Naive thymus-derived CD8-positive, alpha-beta T cell (primary cell): ENCODE data around the gene ITGAE. TPM values are rescaled to one million over a fixed set of nuclear protein-coding genes. Genes with fewer than 3 reads are reported as not detected.
A peak's percentile ranks its signal among the peaks of the same experiment; 100 is the strongest.

Experiments
- ATAC-seq, 2 donors: fragments of 150-1000 bp; cut with Tn5 transposase in 1 of 2; sonication (Bioruptor Pico), chemical (Tn5 transposase) in 1 of 2; 1 replicate in 1 of 2; 2 replicates in 1 of 2; pipeline ENCODE4 v1.10.0; 2021; ENCODE audit warnings: mild to moderate bottlenecking in 2 of 2, moderate library complexity in 2 of 2
- POLR2A ChIA-PET: fragments of 350-600 bp; sonication (Branson Sonifier 250); formaldehyde crosslinking; loops from one replicate; lab custom pipeline; 2021; ENCODE audit warnings: antibody characterized with exemption; lab: Charles Lee
- DNase-seq, 10 donors: peaks; one replicate each; pipeline versions ENCODE4 v3.0.0 to v3.0.0-alpha.2; 2020 to 2022
- H3K27ac Mint-ChIP-seq, 10 donors: one replicate each; pipeline ENCODE4 v1.8.0; 2020 to 2022; ENCODE audit warnings: mild to moderate bottlenecking in 10 of 10, mixed read lengths in 10 of 10, moderate library complexity in 4 of 10, inconsistent platforms in 1 of 10
- H3K27me3 Mint-ChIP-seq, 5 donors: one replicate each; pipeline ENCODE4 v1.8.0; 2021 to 2022; ENCODE audit warnings: mixed read lengths in 5 of 5
- H3K36me3 Mint-ChIP-seq, 3 donors: one replicate each; pipeline ENCODE4 v1.8.0; 2020 to 2022; ENCODE audit warnings: mixed read lengths in 3 of 3, mild to moderate bottlenecking in 2 of 3, inconsistent platforms in 1 of 3
- H3K4me1 Mint-ChIP-seq, 4 donors: one replicate each; pipeline ENCODE4 v1.8.0; 2021 to 2022; ENCODE audit warnings: mixed read lengths in 4 of 4
- H3K4me3 Mint-ChIP-seq, 10 donors: one replicate each; pipeline ENCODE4 v1.8.0; 2020 to 2022; ENCODE audit warnings: mild to moderate bottlenecking in 10 of 10, mixed read lengths in 10 of 10, moderate library complexity in 6 of 10, inconsistent platforms in 1 of 10
- H3K9me3 Mint-ChIP-seq, 9 donors: one replicate each; pipeline ENCODE4 v1.8.0; 2020 to 2022; ENCODE audit warnings: mixed read lengths in 9 of 9, mild to moderate bottlenecking in 3 of 9, inconsistent platforms in 1 of 9, moderate library complexity in 1 of 9
- polyA plus RNA-seq, 3 donors: library from polyadenylated mRNA; unstranded; fragments of 300-500 nt; fragmentation: Illumina TruSeq; gene quantifications; one replicate each; pipeline ENCODE4 v1.2.3, GENCODE V29; 2021
- total RNA-seq, 8 experiments: library from RNA in 2 of 8; stranded (reverse) in 2 of 8; gene quantifications; one replicate each; pipeline ENCODE4 v1.2.3 and lab custom pipeline; 2021 to 2026

The ITGAE gene
- total and polyA plus RNA-seq, 5 experiments from 2014 or later, result 24.5 to 58.1 (median 52.7) TPM

DNA sequence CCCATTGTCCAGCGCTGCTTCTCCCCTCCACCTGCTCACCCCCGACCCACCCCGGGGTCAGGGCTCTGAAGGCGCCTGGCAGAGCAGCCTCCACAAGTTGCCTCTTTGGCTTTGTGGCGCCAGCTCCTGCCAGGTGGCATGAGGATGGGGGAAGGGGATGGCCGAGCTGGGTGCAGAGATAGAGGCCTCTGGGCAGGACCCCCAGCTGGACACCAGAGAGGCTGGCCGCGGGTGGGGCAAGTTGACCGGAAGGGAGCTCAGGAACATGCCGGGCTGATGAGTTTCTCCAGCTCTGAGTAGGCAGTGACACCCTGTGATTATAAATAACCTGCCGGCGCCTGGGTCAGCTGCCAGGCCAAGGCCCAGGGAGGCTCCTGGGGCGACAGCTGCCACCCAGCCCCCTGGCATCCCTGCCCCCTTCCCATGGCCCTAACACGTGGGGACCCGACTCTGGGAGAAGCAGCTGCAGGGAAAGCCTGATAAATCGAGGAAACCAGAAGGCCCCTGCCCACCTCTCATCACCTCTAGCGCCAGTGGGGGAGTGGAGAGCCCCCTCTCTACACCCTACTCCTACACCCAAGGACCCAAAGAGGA lies 105.8 kb downstream of the ITGAE start:
- ATAC-seq (peak; percentile 27 to 36), DNase-seq (peak in 1 of 10 donors; percentile 21)
- Mint-ChIP-seq H3K36me3 (peaks cover 0 to 7% (median 3%) of the 10 kb centered on the region in 3 donors), H3K4me3 (peak overlapping the region; percentile 79 to 91 (median 88)), H3K9me3 (no peaks in the 10 kb centered on the region), H3K27ac (peak overlapping the region; percentile 27 to 91 (median 74)), H3K27me3 (no peaks in the 10 kb centered on the region), H3K4me1 (peaks cover 9 to 53% (median 37%) of the 10 kb centered on the region in 4 donors)
- POLR2A ChIA-PET, result interaction anchor here (0.8 to 2.0 kb wide), 12 partner anchors 11 to 448 kb away, joined by 3 to 17 read pairs (median 4); partner anchors contain the start of genes CYB5D2, EMC6 and HASPIN

DNA sequence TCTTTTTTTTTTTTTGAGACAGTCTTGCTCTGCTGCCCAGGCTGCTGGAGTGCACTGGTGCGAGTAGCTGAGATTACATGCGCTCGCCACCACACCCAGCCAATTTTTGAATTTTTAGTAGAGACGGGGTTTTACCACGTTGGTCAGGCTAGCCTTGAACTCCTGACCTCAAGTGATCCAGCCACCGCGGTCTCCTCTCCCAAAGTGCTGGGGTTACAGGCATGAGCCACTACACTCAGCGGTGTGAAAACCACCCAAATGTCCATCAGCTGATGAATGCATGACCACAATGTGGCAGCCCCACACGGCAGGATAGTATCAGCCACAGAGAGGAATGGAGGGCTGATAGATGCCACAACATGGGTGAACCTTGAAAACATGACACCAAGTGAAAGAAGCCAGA lies 107.2 kb downstream of the ITGAE start:
- peak overlapping the region in 8 of 10 donors; percentile 20 to 91 (median 89) for H3K4me3 Mint-ChIP-seq
- H3K9me3 Mint-ChIP-seq, result no peaks in the 10 kb centered on the region
- DNase-seq, result no peak
- peaks cover 12 to 59% (median 36%) of the 10 kb centered on the region in 4 donors for H3K4me1 Mint-ChIP-seq
- H3K27me3 Mint-ChIP-seq, result no peaks in the 10 kb centered on the region
- ATAC-seq, result no peak
- peaks cover 0 to 12% (median 3%) of the 10 kb centered on the region in 3 donors for H3K36me3 Mint-ChIP-seq
- POLR2A ChIA-PET, result interaction anchor here (0.6 to 0.7 kb wide), 2 partner anchors 10 to 29 kb away, joined by 3 to 5 read pairs; no protein-coding TSS in a partner anchor
- peak overlapping the region in 8 of 10 donors; percentile 11 to 90 (median 80) for H3K27ac Mint-ChIP-seq

DNA sequence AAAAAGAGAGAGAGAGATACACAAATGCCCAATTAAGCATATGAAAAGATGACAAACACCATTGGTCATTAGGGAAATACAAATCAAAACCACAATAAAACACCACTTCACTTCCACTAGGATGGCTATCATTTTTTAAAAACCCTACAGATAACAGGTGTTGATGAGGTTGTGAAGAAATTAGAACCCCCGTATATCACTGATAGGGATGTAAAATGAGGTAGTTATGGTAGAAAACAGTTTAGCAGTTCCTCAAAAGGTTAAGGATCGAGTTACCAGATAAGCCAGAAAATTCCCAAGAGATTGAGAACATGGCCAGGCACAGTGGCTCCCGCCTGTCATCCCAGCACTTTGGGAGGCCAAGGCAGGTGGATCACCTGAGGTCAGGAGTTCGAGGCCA lies 107.8 kb downstream of the ITGAE start:
- POLR2A ChIA-PET, result no interaction called here
- peaks cover 12 to 65% (median 36%) of the 10 kb centered on the region in 4 donors for H3K4me1 Mint-ChIP-seq
- H3K27ac Mint-ChIP-seq, result peak overlapping the region in 9 of 10 donors; percentile 8 to 72 (median 62)
- H3K36me3 Mint-ChIP-seq, result peaks cover 0 to 12% (median 3%) of the 10 kb centered on the region in 3 donors
- no peak for DNase-seq
- ATAC-seq, result no peak
- H3K9me3 Mint-ChIP-seq, result no peaks in the 10 kb centered on the region
- no peaks in the 10 kb centered on the region for H3K27me3 Mint-ChIP-seq
- H3K4me3 Mint-ChIP-seq, result peak overlapping the region in 3 of 10 donors; percentile 22 to 73 (median 24)

DNA sequence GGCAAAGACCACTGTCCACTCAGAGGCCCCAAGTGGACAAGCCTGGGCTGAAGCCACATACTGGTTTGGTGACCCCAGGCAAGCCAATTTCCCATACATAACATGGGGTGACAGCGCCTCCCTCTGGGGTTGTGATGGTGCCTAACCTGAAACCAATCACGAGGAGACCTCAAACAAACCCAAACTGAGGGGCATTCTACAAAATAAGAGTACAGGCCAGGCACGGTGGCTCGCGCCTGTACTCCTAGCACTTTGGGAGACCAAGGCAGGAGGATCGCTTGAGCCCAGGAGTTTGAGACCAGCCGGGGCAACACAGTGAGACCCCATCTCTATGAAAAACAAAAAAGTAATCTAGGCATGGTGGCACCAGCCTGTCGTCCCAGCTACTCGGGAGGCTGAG lies 108.6 kb downstream of the ITGAE start:
- POLR2A ChIA-PET, result no interaction called here

DNA sequence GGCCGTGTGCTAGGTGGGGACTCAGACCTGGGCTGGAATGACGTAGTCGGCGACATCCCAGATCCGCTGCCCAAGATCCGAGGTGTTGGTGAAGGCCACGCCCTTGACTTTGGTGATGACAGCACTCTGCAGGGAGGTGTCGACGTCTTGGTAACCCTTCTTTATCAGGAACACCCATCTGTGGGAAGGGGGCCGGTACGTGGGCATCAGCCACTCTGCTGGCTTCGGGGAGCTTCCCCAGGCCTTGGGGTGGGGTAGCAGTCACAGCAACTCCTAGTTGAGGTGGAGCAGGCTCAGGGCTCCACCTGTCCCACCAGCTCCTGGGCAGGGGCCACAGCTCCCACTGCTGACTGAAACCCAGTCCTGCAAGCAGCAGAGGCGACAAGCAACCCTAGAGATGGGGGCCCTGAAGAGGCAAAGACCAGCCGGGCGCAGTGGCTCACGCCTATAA lies 109.3 kb downstream of the ITGAE start:
- peaks cover 0 to 12% (median 3%) of the 10 kb centered on the region in 3 donors for H3K36me3 Mint-ChIP-seq
- peaks cover 12 to 57% (median 32%) of the 10 kb centered on the region in 4 donors for H3K4me1 Mint-ChIP-seq
- ATAC-seq (no peak), DNase-seq (no peak)
- H3K27ac Mint-ChIP-seq, result peak overlapping the region in 2 of 10 donors; percentile 44 to 68
- POLR2A ChIA-PET, result no interaction called here
- no peaks in the 10 kb centered on the region for H3K9me3 Mint-ChIP-seq
- H3K4me3 Mint-ChIP-seq, result no peak overlapping the region
- H3K27me3 Mint-ChIP-seq, result no peaks in the 10 kb centered on the region

More for the DNA sequence above, 108.6 kb downstream of the ITGAE start:
- H3K9me3 Mint-ChIP-seq, result no peaks in the 10 kb centered on the region
- H3K4me3 Mint-ChIP-seq, result no peak overlapping the region
- H3K36me3 Mint-ChIP-seq, result peaks cover 0 to 12% (median 3%) of the 10 kb centered on the region in 3 donors
- DNase-seq, result no peak
- peak overlapping the region in 4 of 10 donors; percentile 11 to 72 (median 44) for H3K27ac Mint-ChIP-seq
- no peak for ATAC-seq
- peaks cover 12 to 63% (median 36%) of the 10 kb centered on the region in 4 donors for H3K4me1 Mint-ChIP-seq
- no peaks in the 10 kb centered on the region for H3K27me3 Mint-ChIP-seq

DNA sequence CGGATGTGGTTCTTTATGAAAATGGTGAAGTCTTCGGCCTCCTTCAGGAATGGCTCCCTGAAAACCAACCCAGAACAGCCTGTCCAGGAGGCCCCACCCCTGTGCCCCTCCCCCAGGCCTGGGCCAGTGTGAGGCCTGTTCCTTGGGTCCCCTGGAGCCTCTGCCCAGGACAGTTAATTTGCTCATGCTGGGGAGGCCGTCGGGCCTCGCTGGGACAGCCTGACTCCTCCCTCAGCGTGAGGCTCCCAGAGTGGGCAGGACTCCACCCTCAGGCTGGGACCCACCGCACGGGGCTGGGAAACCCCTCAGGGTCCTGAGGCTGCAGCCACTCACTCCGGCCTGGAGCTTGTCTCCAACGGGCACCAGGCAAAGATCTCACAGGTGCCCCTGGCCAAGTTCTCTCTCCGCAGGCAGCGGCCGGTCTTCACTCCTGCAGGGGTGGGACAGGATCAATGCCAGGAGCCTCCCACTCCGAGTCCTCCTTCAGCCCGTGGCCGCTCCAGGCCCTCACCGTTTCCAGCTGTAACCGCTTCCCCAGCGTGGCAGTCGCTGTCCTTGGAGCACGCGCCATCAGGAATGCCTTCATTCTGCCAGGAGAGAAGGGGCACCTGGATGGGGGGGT lies 110.8 kb downstream of the ITGAE start:
- Mint-ChIP-seq H3K27ac (peak overlapping the region in 2 of 10 donors; percentile 19 to 44), H3K27me3 (no peaks in the 10 kb centered on the region), H3K36me3 (peaks cover 0 to 12% (median 3%) of the 10 kb centered on the region in 3 donors), H3K4me3 (no peak overlapping the region), H3K9me3 (no peaks in the 10 kb centered on the region), H3K4me1 (peaks cover 12 to 49% (median 22%) of the 10 kb centered on the region in 4 donors)
- ATAC-seq (no peak), DNase-seq (no peak)
- POLR2A ChIA-PET, result no interaction called here

DNA sequence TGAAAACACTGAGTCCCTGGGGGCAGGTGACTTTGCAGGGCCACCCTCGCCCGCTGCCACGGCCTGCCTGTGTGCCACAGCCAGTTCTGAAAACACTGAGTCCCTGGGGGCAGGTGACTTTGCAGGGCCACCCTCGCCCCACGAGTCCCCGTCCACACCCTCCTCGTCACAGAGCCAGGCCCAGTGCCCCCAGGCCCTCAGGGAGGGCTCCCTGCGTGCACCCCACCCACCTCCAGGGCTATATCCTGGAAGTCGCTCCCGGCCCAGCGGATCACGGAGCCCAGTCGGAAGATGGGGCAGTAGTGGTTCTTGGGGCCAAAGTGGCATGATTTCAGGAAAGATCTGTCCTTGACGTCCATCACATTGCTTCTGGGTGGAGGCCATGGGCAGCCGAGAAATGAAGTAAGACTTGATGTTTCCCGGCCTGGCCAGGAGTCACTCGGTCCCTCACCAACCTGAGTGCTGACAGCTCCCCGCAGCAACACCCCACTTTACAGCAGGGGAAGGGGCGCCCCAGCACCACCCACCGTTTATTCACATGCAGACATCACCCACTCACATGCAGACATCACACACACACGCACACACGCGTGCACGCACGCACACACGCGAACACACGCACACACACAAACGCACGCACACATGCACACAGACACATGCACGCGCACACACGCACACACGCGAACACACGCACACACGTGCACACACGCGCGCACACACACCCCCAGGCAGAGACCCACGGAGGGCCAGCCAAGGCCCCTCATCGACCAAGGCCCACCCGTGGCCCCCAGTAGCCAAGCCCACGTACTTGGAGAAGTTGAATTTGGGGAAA lies 111.5 kb downstream of the ITGAE start:
- ATAC-seq, result no peak
- Mint-ChIP-seq H3K27me3 (no peaks in the 10 kb centered on the region), H3K27ac (peak overlapping the region in 1 of 10 donors; percentile 71), H3K9me3 (no peaks in the 10 kb centered on the region), H3K36me3 (peaks cover 0 to 12% (median 3%) of the 10 kb centered on the region in 3 donors), H3K4me1 (peaks cover 8 to 47% (median 16%) of the 10 kb centered on the region in 4 donors), H3K4me3 (peak overlapping the region in 1 of 10 donors; percentile 21)
- POLR2A ChIA-PET, result no interaction called here
- DNase-seq, result no peak

DNA sequence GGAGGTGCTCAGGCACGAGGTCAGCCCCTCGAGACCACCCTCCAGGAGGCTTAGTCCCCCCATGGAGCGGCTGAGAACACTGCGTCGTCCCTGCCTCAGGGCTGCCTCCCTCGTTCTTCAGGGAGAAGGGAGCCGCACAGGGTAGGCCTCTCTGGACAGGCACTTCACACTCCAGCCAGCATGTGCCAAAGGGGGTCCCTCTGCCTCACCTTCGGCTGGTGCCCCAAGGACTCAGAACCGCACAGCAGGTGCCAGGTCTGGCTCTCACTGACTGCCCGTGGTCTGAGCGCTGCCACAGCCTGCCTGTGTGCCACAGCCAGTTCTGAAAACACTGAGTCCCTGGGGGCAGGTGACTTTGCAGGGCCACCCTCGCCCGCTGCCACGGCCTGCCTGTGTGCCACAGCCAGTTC lies 112.1 kb downstream of the ITGAE start:
- POLR2A ChIA-PET, result no interaction called here
- ATAC-seq (peak in 1 of 2 donors; percentile 20), DNase-seq (no peak)
- Mint-ChIP-seq H3K27ac (no peak overlapping the region), H3K4me3 (peak overlapping the region in 1 of 10 donors; percentile 28), H3K27me3 (no peaks in the 10 kb centered on the region), H3K4me1 (peaks cover 6 to 42% (median 10%) of the 10 kb centered on the region in 4 donors), H3K9me3 (no peaks in the 10 kb centered on the region), H3K36me3 (peaks cover 0 to 12% (median 3%) of the 10 kb centered on the region in 3 donors)

DNA sequence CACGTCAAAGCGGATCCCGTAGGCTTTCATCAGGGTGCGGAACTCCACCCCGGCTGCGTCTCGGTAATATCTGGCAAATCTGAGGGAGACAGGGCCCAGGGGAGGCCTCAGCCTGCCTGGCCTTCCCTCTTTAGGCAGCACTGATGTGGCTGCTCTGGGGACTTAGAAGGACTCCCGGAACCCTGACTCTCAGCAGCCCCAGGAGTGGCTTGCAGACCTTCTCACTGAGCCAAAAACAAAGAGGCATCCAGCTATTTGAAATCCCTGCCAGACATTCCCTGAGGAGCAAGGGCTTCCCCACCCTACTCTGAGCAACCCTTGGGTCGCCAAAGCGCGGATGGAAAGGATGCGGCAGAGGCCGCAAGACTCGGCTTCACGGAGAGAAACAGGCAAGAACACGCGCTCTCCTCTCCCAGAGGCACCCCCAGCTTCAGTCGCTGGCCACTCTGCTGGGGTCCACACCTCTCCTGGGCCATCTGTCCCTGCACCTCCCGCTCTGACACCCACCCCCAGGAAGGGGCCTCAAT lies 112.9 kb downstream of the ITGAE start:
- Mint-ChIP-seq H3K4me3 (peak overlapping the region in 1 of 10 donors; percentile 28), H3K27ac (peak overlapping the region in 3 of 10 donors; percentile 11 to 63 (median 61)), H3K9me3 (no peaks in the 10 kb centered on the region), H3K36me3 (peaks cover 0 to 12% (median 3%) of the 10 kb centered on the region in 3 donors), H3K4me1 (peaks cover 9 to 41% (median 10%) of the 10 kb centered on the region in 4 donors), H3K27me3 (no peaks in the 10 kb centered on the region)
- POLR2A ChIA-PET, result no interaction called here
- ATAC-seq, result no peak
- no peak for DNase-seq

DNA sequence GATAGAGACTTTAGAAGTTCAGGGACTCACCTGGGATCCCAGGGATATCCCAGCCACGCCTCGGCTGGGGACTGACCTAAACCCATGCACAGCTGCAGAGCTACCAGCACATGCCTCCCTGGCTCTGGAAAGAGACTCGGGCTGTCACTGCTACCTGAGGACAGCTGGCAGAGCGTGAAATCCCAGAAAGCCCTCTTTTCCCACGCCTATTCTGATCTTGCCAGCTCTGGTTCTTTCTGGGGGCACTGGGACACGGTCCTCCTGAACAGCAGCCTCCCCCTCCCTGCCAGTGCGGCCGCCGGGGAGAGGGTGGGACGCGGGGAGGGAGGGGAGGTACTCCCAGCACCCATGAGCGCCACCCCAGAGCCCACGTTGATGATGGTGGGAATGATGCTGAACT lies 115.8 kb downstream of the ITGAE start:
- Mint-ChIP-seq H3K27ac (no peak overlapping the region), H3K27me3 (no peaks in the 10 kb centered on the region), H3K4me1 (peaks cover 8 to 35% (median 12%) of the 10 kb centered on the region in 4 donors), H3K9me3 (no peaks in the 10 kb centered on the region), H3K36me3 (peaks cover 0 to 5% (median 0%) of the 10 kb centered on the region in 3 donors), H3K4me3 (no peak overlapping the region)
- DNase-seq (no peak), ATAC-seq (no peak)
- POLR2A ChIA-PET, result no interaction called here

DNA sequence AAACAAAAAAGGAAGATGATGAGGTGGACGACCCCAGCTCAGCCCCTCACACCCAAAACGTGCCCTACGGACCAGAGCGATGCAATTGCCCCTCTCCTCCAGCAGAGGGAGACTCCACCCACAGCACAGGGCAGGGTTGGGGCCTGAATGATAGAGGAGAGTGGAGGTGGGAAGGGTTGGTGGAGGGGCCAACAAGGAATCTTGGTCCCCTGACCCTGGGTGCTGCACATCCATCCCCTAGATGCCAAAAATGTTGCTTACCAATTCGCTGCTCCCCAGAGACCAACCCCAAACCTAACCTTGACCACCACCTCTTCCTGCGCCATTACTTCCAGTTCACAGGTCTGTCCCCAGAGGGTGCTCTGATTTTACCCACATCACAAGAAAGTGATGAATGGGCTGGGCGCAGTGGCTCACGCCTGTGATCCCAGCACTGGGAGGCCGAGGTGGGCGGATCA lies 117.9 kb downstream of the ITGAE start:
- Mint-ChIP-seq H3K27me3 (no peaks in the 10 kb centered on the region), H3K27ac (peak overlapping the region in 2 of 10 donors; percentile 39 to 53), H3K4me3 (no peak overlapping the region), H3K4me1 (peaks cover 8 to 22% (median 11%) of the 10 kb centered on the region in 4 donors), H3K9me3 (no peaks in the 10 kb centered on the region), H3K36me3 (peaks cover 0 to 2% (median 0%) of the 10 kb centered on the region in 3 donors)
- ATAC-seq (peak; percentile 91 to 96), DNase-seq (peak; percentile 28 to 79 (median 58))
- POLR2A ChIA-PET, result interaction anchor here (0.5 to 1.5 kb wide), 4 partner anchors 12 to 89 kb away, joined by 3 to 4 read pairs (median 3); partner anchors contain the start of gene P2RX5
